NCI-H2029 treated with DMSO at 0.1 percent for 48 hours (cell line): ENCODE data around the gene ADSS1.

ENCODE experiments used
- DNase-seq: peaks from one replicate; lab custom pipeline; 2025; lab: John Stamatoyannopoulos, UW

Gene ADSS1

GRCh38 chr14:104723651-104724406, at the start of gene ADSS1:
Gene ADSS1 (plus strand): TSS chr14:104724229. CDS start chr14:104724271, 42 bp downstream.
- DNase-seq: no peak

DNA sequence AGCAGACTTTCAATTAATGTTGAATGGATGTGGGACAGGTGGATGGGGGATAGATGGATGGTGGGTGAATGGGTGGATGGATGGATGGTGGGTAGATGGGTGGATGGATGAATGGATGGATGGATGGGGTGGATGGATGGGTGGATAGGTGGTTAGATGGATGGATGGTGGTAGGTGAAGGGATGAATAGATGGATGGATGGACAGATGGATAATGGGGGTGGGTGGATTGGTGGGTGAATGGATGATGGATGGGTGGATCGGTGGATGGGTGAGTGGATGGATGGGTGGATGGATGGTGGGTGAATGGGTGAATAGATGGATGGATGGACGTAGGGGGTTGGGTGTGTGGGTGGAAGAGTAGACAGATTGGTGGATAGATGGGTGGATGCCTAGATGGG, 48.6 kb upstream of the ADSS1 start:
- no peak for DNase-seq

DNA sequence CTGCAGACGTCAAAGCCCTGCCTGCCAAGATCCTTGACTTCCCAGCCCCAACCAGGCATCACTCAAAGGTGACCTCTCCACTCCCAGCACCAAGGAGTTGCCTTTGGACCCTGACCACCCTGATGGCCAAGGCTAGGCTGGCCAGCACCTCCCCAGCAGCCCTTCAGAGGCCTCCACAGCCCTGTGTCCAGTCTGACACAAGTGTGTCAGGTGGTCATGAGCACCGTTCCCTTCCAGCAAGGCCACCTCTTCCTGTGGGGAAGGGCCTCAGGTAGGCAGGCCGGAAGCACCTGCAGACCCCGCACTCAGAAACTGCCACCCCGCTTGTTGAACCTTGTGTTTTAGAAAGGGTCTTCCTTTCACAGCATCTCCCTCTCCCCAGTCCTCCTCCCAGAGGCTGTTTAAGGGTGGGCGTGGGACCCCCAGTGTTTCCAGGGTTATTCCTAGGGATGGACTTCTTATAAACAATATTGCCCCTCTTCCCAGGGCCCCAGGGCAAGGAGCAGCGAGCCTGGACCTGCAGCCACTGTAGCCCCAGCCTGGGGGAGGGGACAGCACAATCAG, 47.8 kb upstream of the ADSS1 start:
- no peak for DNase-seq

DNA sequence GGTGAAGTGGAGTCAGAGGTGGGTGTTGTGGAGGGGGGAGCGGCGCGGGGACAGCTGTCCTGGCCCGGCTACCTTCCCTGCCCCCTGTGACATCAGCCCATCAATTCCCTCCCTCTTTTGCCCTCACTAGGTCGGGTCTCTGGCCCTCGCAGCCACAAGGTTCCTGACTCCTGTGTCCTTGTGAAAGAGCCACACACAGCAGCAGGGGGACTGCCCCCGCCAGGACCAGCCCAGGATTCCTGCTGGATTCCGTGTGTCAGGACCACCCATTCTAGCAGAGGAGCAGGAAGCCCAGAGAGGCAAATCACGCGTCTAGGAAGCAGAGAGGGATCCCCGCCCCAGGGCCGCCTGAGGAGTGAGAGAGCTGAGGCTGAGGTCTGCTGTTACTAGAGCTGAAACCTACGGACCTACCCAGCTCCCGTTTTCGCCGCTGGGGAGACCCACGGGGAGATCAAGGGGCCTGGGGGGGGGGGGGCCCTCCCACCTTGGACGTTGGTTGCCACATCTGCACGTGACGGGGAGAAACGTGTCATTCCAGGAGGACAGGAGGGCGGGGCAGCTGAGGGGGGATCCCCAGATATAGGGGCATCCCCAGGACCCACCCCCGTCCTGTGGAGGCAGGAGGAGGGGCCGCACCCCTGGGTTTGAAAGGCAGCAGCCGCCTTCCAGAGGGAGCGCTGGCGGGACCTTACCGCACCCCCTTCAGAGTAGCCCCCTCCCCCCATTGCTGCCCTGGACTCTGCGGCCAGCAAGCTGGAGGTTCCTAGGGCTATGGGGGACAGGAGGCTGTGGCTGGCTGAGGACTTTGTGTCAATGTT, 47.1 kb upstream of the ADSS1 start:
- DNase-seq: no peak

DNA sequence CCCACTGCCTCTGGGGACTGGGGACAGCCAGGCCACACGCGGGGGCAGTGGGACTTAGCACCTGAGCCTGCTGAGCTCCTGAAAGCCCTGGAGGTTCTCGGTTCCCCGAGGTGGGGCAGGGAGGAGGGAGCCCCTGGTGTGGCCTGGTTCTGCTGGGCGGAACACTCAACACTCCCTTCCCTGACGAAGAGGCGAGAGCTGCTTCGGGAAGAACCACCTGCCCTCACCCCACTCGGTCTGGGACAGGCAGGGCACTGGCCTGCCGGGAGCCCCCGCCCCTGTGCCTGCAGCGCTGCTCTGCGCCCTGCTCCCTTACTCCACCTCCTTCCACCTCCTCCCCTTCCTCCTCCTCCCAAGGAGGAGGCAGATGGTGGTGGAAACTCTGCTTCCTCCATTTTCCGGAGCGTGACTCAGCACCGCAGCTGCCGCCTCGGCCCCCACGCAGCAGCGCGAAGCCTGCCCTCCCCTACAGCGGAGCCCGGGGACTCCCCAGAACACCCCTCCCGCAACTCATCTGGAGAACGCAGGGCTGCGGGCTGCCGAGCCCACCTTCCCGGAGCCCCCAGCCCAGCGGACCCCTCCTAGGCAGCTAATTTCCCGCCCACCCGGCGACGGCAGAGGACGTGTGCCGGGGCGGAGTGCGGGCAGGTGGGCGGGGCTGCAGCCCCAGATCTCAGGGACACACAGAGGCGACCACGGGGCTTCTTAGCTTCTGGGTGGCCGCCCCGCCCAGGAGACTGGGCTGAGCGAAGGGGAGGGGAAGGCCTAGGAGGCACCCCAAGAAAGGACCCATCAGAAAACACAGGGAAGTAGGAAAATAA, 46.3 kb upstream of the ADSS1 start:
- no peak for DNase-seq

DNA sequence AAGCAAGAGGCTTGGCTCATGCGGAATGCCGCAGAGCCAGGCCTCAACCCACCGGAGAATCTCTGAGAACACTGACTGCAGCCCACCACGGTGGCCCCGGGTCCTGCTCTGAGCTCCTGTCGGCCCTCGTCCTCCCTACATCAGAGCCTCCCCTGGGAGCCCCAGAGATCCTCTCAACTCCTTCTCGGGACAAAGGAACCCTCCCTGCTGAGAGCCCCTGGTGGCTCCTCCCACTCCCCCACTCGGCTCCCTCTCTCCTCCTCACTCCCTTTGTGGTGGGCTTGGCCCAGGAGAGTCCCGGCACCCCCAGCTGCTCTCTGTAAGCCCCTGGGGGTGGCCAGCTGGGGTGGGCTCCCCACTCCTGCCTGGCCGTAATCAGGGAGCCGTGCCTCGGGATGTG, 45.7 kb upstream of the ADSS1 start:
- DNase-seq: no peak

GRCh38 chr14:104678901-104679705, 44.9 kb upstream of the ADSS1 start:
- DNase-seq: no peak

- no peak for DNase-seq
These were observed 43.8 kb upstream of the ADSS1 start for GRCh38 chr14:104680056-104680805.

- no peak for DNase-seq
These were observed 43.0 kb upstream of the ADSS1 start for GRCh38 chr14:104680806-104681688.

GRCh38 chr14:104681689-104682074, 42.3 kb upstream of the ADSS1 start:
- no peak for DNase-seq

- no peak for DNase-seq
These were observed 41.9 kb upstream of the ADSS1 start for GRCh38 chr14:104682107-104682593.

GRCh38 chr14:104683653-104684448, 40.2 kb upstream of the ADSS1 start:
- no peak for DNase-seq

DNA sequence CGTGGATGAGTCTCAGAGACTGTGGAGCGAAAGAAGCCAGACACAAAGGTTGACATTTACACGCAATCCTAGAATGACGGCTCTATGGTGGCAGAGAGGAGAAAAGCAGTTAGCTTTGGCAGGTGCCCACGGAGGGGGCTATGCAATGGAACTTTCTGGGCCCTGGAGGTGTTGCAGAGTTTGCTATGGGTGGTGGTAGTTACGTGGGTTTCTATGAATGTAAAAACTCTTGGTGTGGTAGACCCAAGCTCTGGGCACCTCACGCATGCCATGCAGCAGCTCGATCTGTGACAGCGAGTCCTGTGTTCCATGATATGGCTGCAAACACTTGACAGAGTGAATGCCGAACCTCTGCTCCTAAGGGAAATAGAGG, 39.6 kb upstream of the ADSS1 start:
- DNase-seq: no peak

DNA sequence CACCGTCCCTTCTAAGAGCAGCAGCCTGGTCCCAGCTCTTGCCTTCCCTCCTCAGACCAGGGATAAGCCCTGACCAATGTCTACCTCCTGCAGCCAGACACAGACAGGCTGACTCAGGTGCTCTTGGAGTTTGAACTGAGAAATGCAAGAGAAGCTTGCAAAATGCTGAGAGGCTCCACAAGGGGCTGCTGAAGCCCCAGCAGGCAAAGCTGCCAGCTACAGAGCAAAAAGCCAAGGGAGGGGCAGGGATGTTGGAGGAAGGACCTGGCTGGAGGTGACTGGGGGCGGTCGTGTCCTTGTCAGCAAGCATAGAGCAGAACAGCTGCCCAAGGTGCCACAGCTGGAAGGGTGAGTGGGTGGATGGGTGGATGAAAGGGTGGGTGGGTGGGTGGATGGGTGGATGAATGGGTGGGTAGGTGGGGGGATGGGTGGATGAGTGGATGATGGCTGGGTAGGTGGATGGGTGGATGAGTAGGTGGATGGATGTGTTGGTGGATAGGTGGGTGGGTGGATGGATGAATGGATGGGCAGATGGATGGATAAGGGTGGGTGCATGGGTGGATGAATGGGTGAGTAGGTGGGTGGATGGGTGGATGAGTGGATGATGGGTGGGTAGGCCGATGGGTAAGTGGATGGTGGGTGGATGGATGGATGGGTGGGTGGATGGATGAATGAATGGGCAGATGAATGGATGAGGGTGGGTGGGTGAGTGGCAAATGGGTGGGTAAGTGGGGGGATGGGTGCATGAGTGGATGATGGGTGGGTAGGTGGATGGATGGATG, 38.6 kb upstream of the ADSS1 start:
- no peak for DNase-seq

DNA sequence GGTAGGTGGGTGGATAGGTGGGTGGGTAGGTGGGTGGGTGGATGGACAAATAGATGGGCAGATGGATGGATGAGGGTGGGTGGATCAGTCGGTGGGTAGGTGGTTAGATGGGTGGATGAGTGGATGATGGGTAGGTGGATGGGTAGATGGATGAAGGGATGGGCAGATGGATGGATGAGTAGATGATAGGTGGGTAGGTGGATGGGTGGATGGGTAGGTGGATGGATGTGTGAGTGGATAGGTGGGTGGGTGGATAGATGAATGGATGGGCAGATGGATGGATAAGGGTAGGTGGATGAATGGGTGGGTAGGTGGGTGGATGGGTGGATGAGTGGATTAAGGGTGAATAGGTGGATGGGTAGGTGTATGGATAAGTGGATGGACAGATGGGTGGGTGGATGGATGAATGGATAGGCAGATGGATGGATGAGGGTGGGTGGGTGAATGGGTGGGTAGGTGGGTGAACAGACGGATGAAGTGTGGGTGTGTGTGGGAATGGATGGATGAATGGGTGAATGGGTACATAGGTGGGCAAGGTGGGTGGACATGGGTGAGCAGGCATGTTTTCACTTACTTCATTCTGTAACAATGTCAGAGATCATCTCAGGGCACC, 37.9 kb upstream of the ADSS1 start:
- no peak for DNase-seq

DNA sequence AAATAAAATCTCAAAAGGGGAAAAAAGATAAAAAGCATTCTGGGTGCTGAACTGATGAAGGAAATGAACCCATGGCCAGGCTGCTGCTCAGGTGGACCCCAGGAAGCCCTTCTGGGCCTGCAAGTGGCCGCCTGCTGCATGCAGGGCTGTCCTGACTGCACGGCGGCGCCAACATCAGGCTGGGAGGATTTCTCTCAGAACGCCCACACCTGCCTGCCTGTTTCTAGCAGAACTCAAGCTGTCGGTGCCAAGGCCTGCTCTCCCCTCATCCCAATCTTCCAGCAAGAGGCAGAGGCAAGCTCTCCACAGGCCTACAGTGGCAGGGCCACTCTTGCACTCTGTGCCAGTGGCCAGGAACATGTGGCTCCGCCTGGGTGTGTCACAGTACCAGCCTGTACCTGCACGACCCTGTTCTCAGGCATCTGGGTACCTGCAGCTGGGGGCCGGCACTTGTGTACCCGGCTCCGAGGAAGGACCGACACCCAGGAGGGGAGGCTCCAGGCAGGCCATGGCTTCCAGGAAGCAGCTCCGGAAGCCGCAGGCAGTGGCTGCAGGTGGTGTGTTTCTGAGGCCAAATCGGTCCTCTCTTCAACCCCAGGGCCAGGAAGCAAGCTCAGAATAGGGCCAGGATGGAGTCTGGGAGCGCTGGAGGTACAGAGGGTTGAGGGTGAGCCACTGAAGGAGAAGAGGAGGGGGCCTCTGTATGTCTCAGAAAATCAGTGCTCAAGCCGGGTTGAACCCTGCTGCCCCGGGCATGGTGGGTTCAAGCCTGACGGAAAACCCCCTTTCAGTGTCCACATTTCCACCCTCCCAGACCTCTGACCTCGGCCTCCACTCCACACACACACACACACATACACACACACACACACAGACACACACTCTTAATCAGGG, 37.2 kb upstream of the ADSS1 start:
- DNase-seq: no peak
